Trophoblast cell (in vitro differentiated cells and primary cell): Measurements from ENCODE around the gene ARCN1.

Experiments used
- DNase-seq, 2 donors: peaks; one replicate each; pipeline ENCODE4 v3.0.0-alpha.2; 2016
- H2AFZ ChIP-seq: 2 replicates; pipeline ENCODE4 v1.6.1; 2013; ENCODE audit warnings: low read length, moderate library complexity, mild to moderate bottlenecking; ENCODE audit not compliant: insufficient read depth, poor library complexity
- H2AK5ac ChIP-seq: 2 replicates; pipeline ENCODE4 v1.6.1; 2013; ENCODE audit warnings: mild to moderate bottlenecking, low read length
- H2BK120ac ChIP-seq: 2 replicates; pipeline ENCODE4 v1.6.1; 2013; ENCODE audit warnings: low read length, mild to moderate bottlenecking, moderate library complexity; ENCODE audit not compliant: insufficient read depth, poor library complexity
- H2BK12ac ChIP-seq: 2 replicates; pipeline ENCODE4 v1.6.1; 2013; ENCODE audit warnings: mild to moderate bottlenecking, low read length, moderate library complexity
- H2BK5ac ChIP-seq: 2 replicates; pipeline ENCODE4 v1.6.1; 2013; ENCODE audit warnings: low read length, low read depth, moderate library complexity, mild to moderate bottlenecking; ENCODE audit not compliant: poor library complexity
- H3K14ac ChIP-seq: 2 replicates; pipeline ENCODE4 v1.6.1; 2013; ENCODE audit warnings: mild to moderate bottlenecking, low read length
- H3K18ac ChIP-seq: 2 replicates; pipeline ENCODE4 v1.6.1; 2013; ENCODE audit warnings: mild to moderate bottlenecking, low read length
- H3K23ac ChIP-seq: 2 replicates; pipeline ENCODE4 v1.6.1; 2013; ENCODE audit warnings: low read length
- H3K27ac ChIP-seq: 2 replicates; pipeline ENCODE4 v1.5.1; 2013; ENCODE audit warnings: low read depth, mild to moderate bottlenecking, inconsistent platforms, low read length, moderate library complexity
- H3K27me3 ChIP-seq: 2 replicates; pipeline ENCODE4 v1.6.1; 2013; ENCODE audit warnings: inconsistent platforms, mild to moderate bottlenecking, low read length, moderate library complexity; ENCODE audit not compliant: insufficient read depth
- H3K36me3 ChIP-seq, 2 experiments: 1 replicate in 1 of 2; 2 replicates in 1 of 2; pipeline ENCODE4 v1.6.1; 2013; ENCODE audit warnings: low read length in 2 of 2, mild to moderate bottlenecking in 2 of 2, moderate library complexity in 1 of 2; ENCODE audit not compliant: insufficient read depth in 2 of 2, control insufficient read depth in 1 of 2
- H3K4ac ChIP-seq: 2 replicates; pipeline ENCODE4 v1.6.1; 2013; ENCODE audit warnings: low read depth, mild to moderate bottlenecking, low read length, moderate library complexity
- H3K4me1 ChIP-seq, 2 experiments: 1 replicate in 1 of 2; 2 replicates in 1 of 2; pipeline ENCODE4 v1.6.1; 2013; ENCODE audit warnings: low read length in 2 of 2, mild to moderate bottlenecking in 2 of 2, moderate library complexity in 1 of 2; ENCODE audit not compliant: insufficient read depth in 2 of 2, control insufficient read depth in 1 of 2
- H3K4me2 ChIP-seq: 2 replicates; pipeline ENCODE4 v1.6.1; 2013; ENCODE audit warnings: inconsistent platforms, mild to moderate bottlenecking, low read length, moderate library complexity
- H3K4me3 ChIP-seq: 2 replicates; pipeline ENCODE4 v1.5.1; 2013; ENCODE audit warnings: mild to moderate bottlenecking, low read depth, low read length, inconsistent platforms
- H3K79me1 ChIP-seq: one replicate; pipeline ENCODE4 v1.6.1; 2013; ENCODE audit warnings: low read length
- H3K79me2 ChIP-seq: 2 replicates; pipeline ENCODE4 v1.6.1; 2013; ENCODE audit warnings: low read length, mild to moderate bottlenecking; ENCODE audit not compliant: control insufficient read depth, insufficient read depth, poor library complexity
- H3K9ac ChIP-seq: 2 replicates; pipeline ENCODE4 v1.6.1; 2013; ENCODE audit warnings: mild to moderate bottlenecking, low read length
- H3K9me3 ChIP-seq: 2 replicates; pipeline ENCODE4 v1.6.1; 2013; ENCODE audit warnings: low read depth, mild to moderate bottlenecking, control low read depth, inconsistent platforms, low read length; ENCODE audit not compliant: insufficient read depth
- H4K12ac ChIP-seq: 2 replicates; pipeline ENCODE4 v1.6.1; 2013; ENCODE audit warnings: low read depth, mild to moderate bottlenecking, low read length, moderate library complexity
- H4K8ac ChIP-seq: 2 replicates; pipeline ENCODE4 v1.6.1; 2013; ENCODE audit warnings: low read depth, mild to moderate bottlenecking, low read length, moderate library complexity
- H4K91ac ChIP-seq: one replicate; pipeline ENCODE4 v1.6.1; 2013; ENCODE audit warnings: low read depth, mild to moderate bottlenecking, low read length, moderate library complexity
- WGBS: extraction: QIAGEN DNeasy Blood & Tissue Kit; methylation state at CpG from one replicate; pipeline ENCODE4 v1.1.7; 2013; ENCODE audit warnings: missing lambda C conversion rate; ENCODE audit not compliant: insufficient read length, insufficient coverage; ENCODE audit errors: extremely low coverage; 5-methylcytosine and 5-hydroxymethylcytosine counted together

ARCN1 gene

GRCh38 chr11:118639899-118640298 is 67.7 kb downstream of the ARCN1 start:
- Histone ChIP-seq H3K9ac (no peak overlapping the region), H4K91ac (no peak overlapping the region), H4K8ac (no peak overlapping the region), H2BK5ac (no peak overlapping the region), H3K14ac (no peak overlapping the region), H2BK120ac (no peak overlapping the region), H3K27me3 (no peaks in the 10 kb centered on the region), H3K4ac (no peak overlapping the region), H2BK12ac (no peak overlapping the region), H2AK5ac (no peak overlapping the region), H3K9me3 (no peaks in the 10 kb centered on the region), H3K4me1 (peaks cover 4% of the 10 kb centered on the region in 2 experiments), H3K27ac (no peak overlapping the region), H3K4me3 (no peak overlapping the region), H3K36me3 (peaks cover 62 to 64% of the 10 kb centered on the region in 2 experiments), H2AFZ (no peak overlapping the region), H3K79me2 (no peaks in the 10 kb centered on the region), H3K79me1 (no peaks in the 10 kb centered on the region), H4K12ac (no peak overlapping the region), H3K4me2 (no peak overlapping the region), H3K18ac (no peak overlapping the region), H3K23ac (no peak overlapping the region)
- no CpG with 5 or more reads among the region's 4 CpGs for WGBS
- DNase-seq, result no peak

- Histone ChIP-seq H4K12ac (no peak overlapping the region), H3K4ac (no peak overlapping the region), H3K27ac (no peak overlapping the region), H3K9me3 (no peaks in the 10 kb centered on the region), H3K4me1 (no peaks in the 10 kb centered on the region), H3K36me3 (peaks cover 69 to 71% of the 10 kb centered on the region in 2 experiments), H2AFZ (no peak overlapping the region), H4K91ac (no peak overlapping the region), H3K23ac (no peak overlapping the region), H4K8ac (no peak overlapping the region), H2BK5ac (no peak overlapping the region), H2AK5ac (no peak overlapping the region), H3K27me3 (no peaks in the 10 kb centered on the region), H3K18ac (no peak overlapping the region), H3K9ac (no peak overlapping the region), H3K4me2 (no peak overlapping the region), H3K4me3 (no peak overlapping the region), H2BK120ac (no peak overlapping the region), H3K79me2 (no peaks in the 10 kb centered on the region), H3K79me1 (no peaks in the 10 kb centered on the region), H3K14ac (no peak overlapping the region), H2BK12ac (no peak overlapping the region)
- no CpG with 5 or more reads among the region's 5 CpGs for WGBS
- DNase-seq, result no peak
Observed at GRCh38 chr11:118640332-118641154, 68.3 kb downstream of the ARCN1 start.

GRCh38 chr11:118641397-118642019 is 69.3 kb downstream of the ARCN1 start:
- H3K79me1 ChIP-seq, result no peaks in the 10 kb centered on the region
- no peak overlapping the region for H3K4me2 ChIP-seq
- no peaks in the 10 kb centered on the region for H3K4me1 ChIP-seq
- no peak overlapping the region for H2BK12ac ChIP-seq
- H3K4ac ChIP-seq, result no peak overlapping the region
- H2AK5ac ChIP-seq, result no peak overlapping the region
- no peak overlapping the region for H3K14ac ChIP-seq
- no peaks in the 10 kb centered on the region for H3K27me3 ChIP-seq
- H4K91ac ChIP-seq, result no peak overlapping the region
- H2BK120ac ChIP-seq, result no peak overlapping the region
- H3K23ac ChIP-seq, result no peak overlapping the region
- no peaks in the 10 kb centered on the region for H3K79me2 ChIP-seq
- no peak overlapping the region for H4K8ac ChIP-seq
- H3K18ac ChIP-seq, result no peak overlapping the region
- no peak for DNase-seq
- no peak overlapping the region for H2BK5ac ChIP-seq
- H3K9ac ChIP-seq, result no peak overlapping the region
- no peak overlapping the region for H2AFZ ChIP-seq
- no peaks in the 10 kb centered on the region for H3K9me3 ChIP-seq
- H3K36me3 ChIP-seq, result peaks cover 66 to 68% of the 10 kb centered on the region in 2 experiments
- WGBS, result no CpG with 5 or more reads among the region's 11 CpGs
- no peak overlapping the region for H3K4me3 ChIP-seq
- no peak overlapping the region for H3K27ac ChIP-seq
- no peak overlapping the region for H4K12ac ChIP-seq

- no CpG with 5 or more reads among the region's 11 CpGs for WGBS
Observed at GRCh38 chr11:118643142-118643994, 71.2 kb downstream of the ARCN1 start.

More at GRCh38 chr11:118643142-118643994, 71.2 kb downstream of the ARCN1 start:
- no peak overlapping the region for H3K9ac ChIP-seq
- no peak overlapping the region for H4K12ac ChIP-seq
- H2AK5ac ChIP-seq, result no peak overlapping the region
- H2BK12ac ChIP-seq, result no peak overlapping the region
- no peak for DNase-seq
- H3K18ac ChIP-seq, result no peak overlapping the region
- H3K79me2 ChIP-seq, result no peaks in the 10 kb centered on the region
- no peaks in the 10 kb centered on the region for H3K79me1 ChIP-seq
- H3K14ac ChIP-seq, result no peak overlapping the region
- no peak overlapping the region for H3K23ac ChIP-seq
- no peaks in the 10 kb centered on the region for H3K4me1 ChIP-seq
- H2AFZ ChIP-seq, result no peak overlapping the region
- no peak overlapping the region for H3K4me2 ChIP-seq
- H3K9me3 ChIP-seq, result no peaks in the 10 kb centered on the region
- no peak overlapping the region for H4K8ac ChIP-seq
- H2BK120ac ChIP-seq, result no peak overlapping the region
- H3K27ac ChIP-seq, result no peak overlapping the region
- no peak overlapping the region for H3K4ac ChIP-seq
- no peak overlapping the region for H3K4me3 ChIP-seq
- peaks cover 70 to 73% of the 10 kb centered on the region in 2 experiments for H3K36me3 ChIP-seq
- no peak overlapping the region for H2BK5ac ChIP-seq
- no peak overlapping the region for H4K91ac ChIP-seq
- no peaks in the 10 kb centered on the region for H3K27me3 ChIP-seq
